Mesenteric fat pad (tissue), 1 donor: ENCODE data around the gene CCDC18. TPM values are rescaled to one million over a fixed set of nuclear protein-coding genes. Genes with fewer than 3 reads are reported as not detected.
"Not testable (repeated sequence)": the region's sequence is repeated elsewhere in the genome, so short reads cannot be mapped to it uniquely, and the experiment has no call there.

Experiments
- DNase-seq: peaks from one replicate; pipeline ENCODE4 v3.0.0-alpha.2; 2020; ENCODE audit warnings: low spot score
- total RNA-seq: library from RNA; stranded (reverse); fragmentation: NEBNext Ultra II Directional; extraction: Animal tissue kit (Norgen Biotek cat#: 25700); gene quantifications from one replicate; pipeline ENCODE4 v1.2.1, GENCODE V29; 2021
- donor health status: DM: yes; HTN: yes; CAD: no.

CCDC18 gene
- total RNA-seq, 1 donor from 2014 or later = 6.9 TPM

GRCh38 chr1:93238425-93238824 lies 57.9 kb downstream of the CCDC18 start:
- no peak for DNase-seq

GRCh38 chr1:93239863-93240262 lies 59.3 kb downstream of the CCDC18 start:
- no peak for DNase-seq

GRCh38 chr1:93243233-93243632 lies 62.7 kb downstream of the CCDC18 start:
- DNase-seq = not testable (repeated sequence)

- DNase-seq = no peak
Observed at GRCh38 chr1:93244298-93245069, 64.0 kb downstream of the CCDC18 start.

DNA sequence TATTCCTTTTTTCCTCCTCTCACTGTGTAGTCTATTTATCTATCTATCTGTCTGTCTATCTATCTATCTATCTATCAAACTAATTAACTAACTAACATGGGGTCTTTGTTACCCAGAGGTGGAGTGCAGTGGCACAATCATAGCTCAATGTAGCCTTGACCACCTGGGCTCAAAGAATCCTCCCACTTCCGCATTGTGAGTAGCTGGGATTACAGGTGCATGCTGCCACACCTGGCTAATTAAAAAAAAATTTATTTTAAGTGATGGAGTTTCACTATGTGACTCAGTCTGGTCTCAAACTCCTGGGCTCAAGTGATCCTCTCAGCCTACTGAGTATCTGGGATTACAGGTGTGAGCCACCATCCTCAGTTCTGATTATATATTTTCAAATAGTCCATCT lies 71.4 kb downstream of the CCDC18 start:
- DNase-seq = no peak

GRCh38 chr1:93252598-93252997 lies 72.1 kb downstream of the CCDC18 start:
- DNase-seq = no peak

GRCh38 chr1:93253516-93253915 lies 73.0 kb downstream of the CCDC18 start:
- no peak for DNase-seq

DNA sequence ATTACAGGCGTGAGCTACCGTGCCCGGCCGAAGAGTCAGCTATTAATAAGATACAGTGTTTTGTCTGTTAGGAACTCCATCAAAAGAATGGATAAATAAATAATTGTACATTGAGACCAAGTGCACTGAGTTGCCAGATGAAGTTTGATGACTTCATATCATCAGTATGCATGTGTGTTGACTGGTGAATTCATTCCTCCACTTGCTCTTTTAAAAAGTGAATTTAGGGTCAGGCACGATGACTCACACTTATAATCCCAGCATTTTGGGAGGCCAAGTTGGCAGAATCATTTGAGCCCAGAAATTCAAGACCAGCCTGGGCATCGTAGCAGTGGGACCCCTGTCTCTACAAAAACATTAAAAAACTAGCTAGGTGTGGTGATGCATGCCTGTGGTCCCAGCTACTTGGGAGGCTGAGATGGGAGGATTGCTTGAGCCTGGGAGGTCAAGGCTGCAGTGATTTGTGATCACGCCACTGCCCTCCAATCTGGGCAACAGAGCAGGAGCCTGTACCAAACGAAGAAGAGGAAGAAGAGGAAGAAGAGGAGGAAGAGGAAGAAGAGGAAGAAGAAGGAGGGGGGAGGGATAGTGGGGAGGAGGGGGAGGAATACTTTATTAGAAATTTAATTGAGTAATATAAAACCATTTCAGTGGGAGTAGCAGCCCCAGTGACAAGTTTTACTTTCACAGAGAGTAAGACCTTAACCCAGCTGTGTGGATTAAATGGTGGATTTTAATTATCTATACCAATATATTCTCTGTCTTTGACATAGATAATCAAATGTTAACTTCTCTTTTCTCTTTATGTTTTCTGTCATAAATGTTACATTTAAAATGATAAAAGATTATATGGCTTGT lies 74.9 kb downstream of the CCDC18 start:
- DNase-seq = no peak

DNA sequence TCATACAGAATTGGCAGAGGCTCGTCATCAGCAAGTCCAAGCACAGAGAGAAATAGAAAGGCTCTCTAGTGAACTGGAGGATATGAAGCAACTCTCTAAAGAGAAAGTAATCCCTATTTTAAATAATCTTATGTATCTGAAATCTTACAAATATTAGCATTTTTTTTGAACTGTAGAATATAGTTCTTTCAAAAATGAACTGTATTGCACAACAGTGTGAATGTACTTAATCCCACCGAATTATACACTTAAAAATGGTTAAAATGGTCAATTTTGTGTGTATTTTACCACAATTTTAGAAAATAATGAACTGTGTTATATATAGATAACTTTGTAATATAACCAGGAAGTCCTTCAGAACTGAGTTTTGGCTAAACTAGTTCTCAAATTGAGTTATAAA lies 75.9 kb downstream of the CCDC18 start:
- no peak for DNase-seq

DNA sequence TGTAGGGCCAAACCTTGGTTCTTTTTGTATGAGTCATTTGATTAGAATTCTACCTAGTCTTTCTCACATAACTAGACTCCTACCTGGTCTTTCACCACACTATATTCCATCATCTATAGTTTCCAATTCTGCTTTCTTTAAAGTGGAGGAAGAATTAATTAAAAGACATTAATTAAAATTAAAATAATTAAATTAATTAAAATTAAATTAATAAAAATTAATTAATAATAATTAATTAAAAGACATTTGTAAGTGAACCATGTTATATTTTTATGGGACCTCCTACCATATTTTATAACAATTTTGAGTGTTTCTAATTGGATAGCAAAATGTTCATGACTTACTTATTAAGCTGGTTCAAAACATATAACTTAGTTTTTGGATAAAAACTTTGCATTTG lies 77.4 kb downstream of the CCDC18 start:
- DNase-seq = no peak

GRCh38 chr1:93260726-93261125 lies 80.2 kb downstream of the CCDC18 start:
- DNase-seq = not testable (repeated sequence)

DNA sequence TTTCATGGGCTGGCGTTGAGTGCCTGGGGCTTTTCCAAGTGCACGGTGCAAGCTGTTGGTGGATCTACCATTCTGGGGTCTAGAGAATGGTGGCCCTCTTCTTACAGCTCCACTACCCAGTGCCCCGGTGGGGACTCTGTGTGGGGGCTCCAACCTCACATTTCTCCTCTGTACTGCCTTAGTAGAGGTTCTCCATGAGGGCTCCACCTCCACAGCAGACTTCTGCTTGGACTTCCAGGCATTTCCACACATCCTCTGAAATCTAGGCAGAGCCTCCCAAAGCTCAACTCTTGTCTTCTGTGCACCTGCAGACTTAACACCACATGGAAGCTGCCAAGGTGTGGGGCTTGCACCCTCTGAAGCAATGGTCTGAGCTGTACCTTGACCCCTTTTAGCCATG lies 82.1 kb downstream of the CCDC18 start:
- no peak for DNase-seq

GRCh38 chr1:93268888-93269287 lies 88.4 kb downstream of the CCDC18 start:
- not testable (repeated sequence) for DNase-seq

- DNase-seq = not testable (repeated sequence)
Observed at GRCh38 chr1:93275262-93275633, 94.7 kb downstream of the CCDC18 start.

DNA sequence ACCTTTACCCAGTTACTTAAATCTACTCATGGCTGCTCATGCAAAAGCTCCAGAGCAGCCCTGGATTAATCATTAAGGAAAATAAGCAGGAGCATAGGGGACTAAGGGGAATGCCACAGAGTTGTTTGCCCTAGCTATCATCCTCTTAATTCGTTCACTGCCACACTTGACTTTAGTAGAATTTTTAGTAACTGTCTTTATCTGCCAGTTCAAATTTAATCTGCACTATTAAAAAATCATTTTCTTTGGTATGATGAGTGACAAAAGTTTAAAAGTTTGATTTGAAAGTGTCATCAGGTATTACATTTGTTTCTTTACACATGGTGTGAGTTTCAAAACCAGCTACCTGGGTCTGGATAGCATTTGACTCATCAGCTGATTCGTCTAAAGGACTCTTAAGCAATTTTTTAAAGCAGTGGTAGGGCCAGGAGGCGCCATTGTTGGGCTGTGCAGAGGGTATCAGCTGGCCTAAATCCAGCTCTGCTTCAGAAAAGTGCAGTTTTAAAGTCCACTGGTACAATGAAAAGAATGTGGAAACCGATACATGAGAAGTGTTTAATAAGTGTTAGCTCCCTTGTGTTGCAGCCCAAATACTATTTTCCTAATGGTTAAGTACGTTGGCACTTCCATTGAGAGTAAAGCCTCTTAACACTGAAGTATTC lies 95.2 kb downstream of the CCDC18 start:
- DNase-seq = no peak

GRCh38 chr1:93277530-93277929 lies 97.0 kb downstream of the CCDC18 start:
- DNase-seq = not testable (repeated sequence)

DNA sequence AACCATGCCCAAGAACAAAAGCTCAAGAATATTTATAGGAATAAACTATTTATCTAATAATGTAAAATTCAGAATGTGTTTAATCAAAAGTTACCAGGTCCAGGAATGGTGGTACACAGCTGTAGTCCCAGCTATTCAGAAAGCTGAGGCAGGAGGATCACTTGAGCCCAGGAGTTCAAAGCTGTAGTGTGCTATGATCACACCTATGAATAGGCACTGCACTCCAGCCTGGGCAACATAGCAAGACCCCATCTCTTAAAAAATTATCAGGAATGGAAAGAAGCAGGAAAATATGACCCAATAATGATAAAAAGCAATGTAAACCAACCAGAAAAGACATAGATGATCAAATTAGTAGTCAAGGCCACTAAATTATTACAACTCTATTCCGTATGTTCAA lies 103.0 kb downstream of the CCDC18 start:
- no peak for DNase-seq

DNA sequence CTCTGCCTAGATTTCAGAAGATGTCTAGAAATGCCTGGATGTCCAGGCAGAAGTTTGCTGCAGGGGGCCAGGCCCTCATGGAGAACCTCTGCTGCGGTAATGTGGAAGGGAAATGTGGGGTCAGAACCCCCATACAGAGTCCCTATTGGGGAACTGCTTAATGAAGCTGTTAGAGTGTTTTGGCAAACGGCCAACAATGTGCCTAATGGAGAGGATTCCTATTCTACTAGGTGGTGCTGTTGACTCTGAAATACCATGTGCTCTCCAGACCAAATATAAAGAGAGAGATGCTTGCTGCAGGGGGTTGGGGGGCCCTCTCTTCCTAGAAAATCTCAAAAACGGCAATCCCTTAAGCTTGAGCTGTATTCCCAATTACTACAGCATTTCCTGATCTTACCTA lies 108.0 kb downstream of the CCDC18 start:
- DNase-seq = no peak

DNA sequence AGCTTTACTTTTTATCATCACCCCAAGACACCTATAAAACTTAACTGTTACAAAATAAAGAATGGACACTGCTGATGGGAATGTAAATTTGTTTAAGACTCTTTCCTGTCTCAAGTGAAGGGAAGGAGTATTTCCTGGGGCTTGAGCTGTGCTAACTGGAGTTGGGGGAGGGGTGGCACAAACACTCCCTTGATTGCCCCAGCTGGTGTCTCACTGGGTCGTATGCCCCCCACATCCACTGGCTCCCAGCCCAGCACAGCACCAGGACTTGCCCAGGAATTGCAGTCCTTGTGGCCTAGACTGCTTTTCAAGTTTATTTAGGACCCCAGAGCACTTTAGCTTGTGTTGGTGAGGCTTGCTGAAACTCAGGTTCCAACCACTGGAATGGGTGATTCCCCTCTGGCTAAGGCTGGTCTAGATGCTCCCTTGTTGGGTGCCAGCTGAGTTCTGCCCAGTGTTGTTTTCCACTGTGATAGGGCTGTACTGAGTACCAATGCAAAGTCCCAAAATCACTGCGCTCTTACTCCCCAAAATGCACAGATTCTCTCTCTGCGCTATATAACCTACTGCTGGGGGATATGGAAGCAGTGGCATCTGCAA lies 116.1 kb downstream of the CCDC18 start:
- no peak for DNase-seq

GRCh38 chr1:93301131-93301530 lies 120.6 kb downstream of the CCDC18 start:
- no peak for DNase-seq

DNA sequence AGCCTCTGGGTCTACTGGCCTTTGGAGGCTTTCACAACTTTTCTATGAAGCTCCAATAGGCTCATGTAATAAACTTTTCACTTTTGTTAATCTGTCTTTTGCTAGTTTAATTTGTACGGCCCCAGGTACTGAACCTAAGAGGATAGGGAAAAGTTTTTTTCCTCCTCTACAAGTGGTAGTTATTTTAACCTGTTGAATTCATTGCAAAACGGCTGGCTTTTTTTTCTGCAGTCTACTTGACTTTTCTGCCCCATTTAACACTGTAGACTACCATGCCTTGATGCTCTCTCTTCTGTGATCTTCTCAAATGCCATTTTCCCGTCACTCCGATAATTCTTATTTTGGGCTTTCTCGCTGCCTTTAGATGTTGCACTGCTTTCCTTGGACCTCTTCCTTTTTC lies 121.6 kb downstream of the CCDC18 start:
- DNase-seq = no peak

DNA sequence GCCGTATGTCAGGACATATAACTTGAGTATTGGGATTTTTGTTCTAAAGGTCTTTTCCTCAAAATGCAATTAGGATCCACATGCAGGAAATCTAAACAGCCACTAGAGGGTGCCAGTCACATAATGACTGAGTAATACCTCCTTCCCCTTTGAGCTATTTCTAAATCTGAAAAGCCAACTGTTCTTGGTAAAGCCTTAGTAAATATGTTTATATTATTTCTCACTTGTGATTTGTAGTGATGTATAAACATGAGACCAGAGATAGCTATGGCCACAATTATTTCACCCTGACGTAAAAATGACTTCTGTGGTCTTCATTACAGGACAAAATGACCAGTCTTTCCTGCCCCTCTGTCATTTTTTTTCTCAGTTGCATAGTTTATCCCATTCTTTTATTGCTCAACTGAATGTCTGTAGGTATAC lies 124.2 kb downstream of the CCDC18 start:
- no peak for DNase-seq
